SK-N-SH (cell line): ENCODE results near the gene KCTD3. TPM values are rescaled to one million over a fixed set of nuclear protein-coding genes. Genes with fewer than 3 reads are reported as not detected.

Experiments used
- CTCF ChIA-PET: fragments of 300-600, 350-600 bp; formaldehyde crosslinking; extraction: SDS; loops from one replicate; lab custom pipeline; 2021; lab: Yijun Ruan, JAX
- POLR2A ChIA-PET: fragments of 350-600 bp; sonication (Branson Sonifier 250); formaldehyde crosslinking; extraction: SDS; loops from one replicate; lab custom pipeline; 2020; ENCODE audit warnings: antibody characterized with exemption, inconsistent platforms; lab: Yijun Ruan, JAX
- DNase-seq: peaks from one replicate; pipeline ENCODE4 v3.0.0; 2012
- H2AFZ ChIP-seq: fragments of 200-600 bp; sonication (generic); 2 replicates; pipeline ENCODE4 v1.8.1; 2016; ENCODE audit warnings: antibody characterized with exemption, mild to moderate bottlenecking, low read depth
- H3F3A ChIP-seq: fragments of 200-600 bp; sonication (generic); replicated peaks from 2 replicates; pipeline ENCODE3; 2016; ENCODE audit warnings: antibody characterized with exemption, mild to moderate bottlenecking; ENCODE audit not compliant: insufficient read depth
- H3K27ac ChIP-seq, 2 experiments: fragments of 200-500 bp in 1 of 2; fragments of 200-600 bp in 1 of 2; sonication (Bioruptor generic) in 1 of 2; sonication (generic), shearing (Covaris generic) in 1 of 2; 2 replicates each; pipeline versions ENCODE4 v1.5.1 to v1.6.1; 2014 to 2016; ENCODE audit warnings: low read depth in 2 of 2, inconsistent platforms in 1 of 2, low read length in 1 of 2, mild to moderate bottlenecking in 1 of 2, mixed read lengths in 1 of 2
- H3K27me3 ChIP-seq: fragments of 200-600 bp; sonication (generic), shearing (Covaris generic); 2 replicates; pipeline ENCODE4 v1.6.1; 2016; ENCODE audit warnings: mixed run types; ENCODE audit not compliant: insufficient read depth
- H3K36me3 ChIP-seq, 2 experiments: fragments of 200-500 bp in 1 of 2; fragments of 200-600 bp in 1 of 2; sonication (Bioruptor generic) in 1 of 2; sonication (generic) in 1 of 2; replicated peaks in 1 of 2; 2 replicates each; pipeline versions ENCODE3 to v1.5.1; 2014 to 2016; ENCODE audit warnings: low read length in 1 of 2, mild to moderate bottlenecking in 1 of 2; ENCODE audit not compliant: insufficient read depth in 2 of 2, control insufficient read depth in 1 of 2
- H3K4me1 ChIP-seq, 2 experiments: fragments of 200-500 bp in 1 of 2; fragments of 200-600 bp in 1 of 2; sonication (Bioruptor generic) in 1 of 2; sonication (generic), shearing (Covaris generic) in 1 of 2; 2 replicates each; pipeline versions ENCODE4 v1.5.1 to v1.6.1; 2014 to 2016; ENCODE audit warnings: low read depth in 1 of 2, low read length in 1 of 2, mixed run types in 1 of 2; ENCODE audit not compliant: insufficient read depth in 2 of 2, control insufficient read depth in 1 of 2
- H3K4me2 ChIP-seq: fragments of 200-600 bp; sonication (generic), shearing (Covaris generic); 2 replicates; pipeline ENCODE4 v1.6.1; 2017; ENCODE audit warnings: mixed run types
- H3K4me3 ChIP-seq, 2 experiments: fragments of 200-500 bp in 1 of 2; fragments of 200-600 bp in 1 of 2; sonication (Bioruptor generic) in 1 of 2; sonication (generic), shearing (Covaris generic) in 1 of 2; 2 replicates each; pipeline versions ENCODE4 v1.5.1 to v1.8.1; 2014 to 2016; ENCODE audit warnings: low read depth in 2 of 2, inconsistent platforms in 1 of 2, low read length in 1 of 2, mild to moderate bottlenecking in 1 of 2, mixed read lengths in 1 of 2, moderate library complexity in 1 of 2
- H3K79me2 ChIP-seq: fragments of 200-600 bp; sonication (generic); 2 replicates; pipeline ENCODE4 v1.8.1; 2017; ENCODE audit warnings: mild to moderate bottlenecking; ENCODE audit not compliant: insufficient read depth
- H3K9ac ChIP-seq: fragments of 200-600 bp; sonication (generic); 2 replicates; pipeline ENCODE4 v1.6.1; 2017; ENCODE audit warnings: mixed run types
- H3K9me2 ChIP-seq: fragments of 200-600 bp; sonication (generic); 2 replicates; pipeline ENCODE4 v1.6.1; 2017; ENCODE audit warnings: mixed run types
- H3K9me3 ChIP-seq: fragments of 200-600 bp; sonication (generic); 2 replicates; pipeline ENCODE4 v1.6.1; 2017; ENCODE audit warnings: mixed run types, mild to moderate bottlenecking, moderate library complexity
- H4K20me1 ChIP-seq: fragments of 200-600 bp; sonication (generic); 2 replicates; pipeline ENCODE4 v1.6.1; 2017; ENCODE audit warnings: mild to moderate bottlenecking, mixed run types; ENCODE audit not compliant: insufficient read depth
- ELF1 ChIP-seq: IDR thresholded peaks from 2 replicates; pipeline ENCODE4 v1.4.0; 2012
- EP300 ChIP-seq, 2 experiments: IDR thresholded peaks; 2 replicates each; pipeline versions ENCODE4 v1.4.0 to v1.6.1; 2012; ENCODE audit warnings: borderline replicate concordance in 1 of 2, low read depth in 1 of 2, low read length in 1 of 2
- EZH2phosphoT487 ChIP-seq: fragments of 200-600 bp; sonication (generic); IDR thresholded peaks from 2 replicates; pipeline ENCODE4 v1.6.1; 2017; ENCODE audit warnings: low read depth, mixed run types, mild to moderate bottlenecking, antibody characterized with exemption, moderate library complexity, borderline replicate concordance
- FOSL2 ChIP-seq: IDR thresholded peaks from 2 replicates; pipeline ENCODE4 v1.4.0; 2012; ENCODE audit warnings: low read depth, mild to moderate bottlenecking, moderate library complexity, borderline replicate concordance
- GABPA ChIP-seq: IDR thresholded peaks from 2 replicates; pipeline ENCODE4 v1.4.0; 2012; ENCODE audit warnings: low read depth, mild to moderate bottlenecking
- MEF2A ChIP-seq: IDR thresholded peaks from 2 replicates; pipeline ENCODE4 v1.4.0; 2012; ENCODE audit warnings: low read depth, borderline replicate concordance
- MXI1 ChIP-seq: IDR thresholded peaks from 2 replicates; pipeline ENCODE4 v1.6.1; 2012; ENCODE audit warnings: mild to moderate bottlenecking, low read depth, low read length, improper control_type of control experiment
- NRF1 ChIP-seq: IDR thresholded peaks from 2 replicates; pipeline ENCODE4 v1.6.1; 2012; ENCODE audit warnings: low read depth, mild to moderate bottlenecking, low read length
- RXRA ChIP-seq: IDR thresholded peaks from 2 replicates; pipeline ENCODE4 v1.4.0; 2012; ENCODE audit warnings: low read depth, mild to moderate bottlenecking, borderline replicate concordance
- SIN3A ChIP-seq: IDR thresholded peaks from 2 replicates; pipeline ENCODE4 v1.6.1; 2012; ENCODE audit warnings: low read depth, mild to moderate bottlenecking, low read length, moderate library complexity, borderline replicate concordance
- TAF1 ChIP-seq: IDR thresholded peaks from 2 replicates; pipeline ENCODE4 v1.6.1; 2012; ENCODE audit warnings: low read depth, mild to moderate bottlenecking, low read length, moderate library complexity, borderline replicate concordance
- USF1 ChIP-seq: IDR thresholded peaks from 2 replicates; pipeline ENCODE4 v1.4.0; 2012; ENCODE audit warnings: low read depth, borderline replicate concordance
- polyA plus RNA-seq, 3 experiments: library from polyadenylated mRNA; depleted of rRNA; stranded (reverse); fragments of >200 nt; gene quantifications; 2 replicates each; pipeline ENCODE4 v1.2.3, GENCODE V29; 2012
- TF ChIP-seq, protein P1 (sequence below): IDR thresholded peaks from 2 replicates; pipeline ENCODE4 v1.6.1; 2012; ENCODE audit warnings: mild to moderate bottlenecking, low read depth, low read length, moderate library complexity
- TF ChIP-seq, protein P2 (sequence below): IDR thresholded peaks from 2 replicates; pipeline ENCODE4 v1.4.0; 2012; ENCODE audit warnings: low read depth, borderline replicate concordance
- TF ChIP-seq, protein P3 (sequence below): IDR thresholded peaks from 2 replicates; pipeline ENCODE4 v1.4.0; 2012; ENCODE audit warnings: low read depth

Gene KCTD3
- polyA plus RNA-seq, 1 of the 3 experiments (the other 2 are of a cell fraction): 34.8 TPM

GRCh38 chr1:215600258-215600792, 33.2 kb downstream of the KCTD3 start:
- no peak overlapping the region for H3K4me2 ChIP-seq
- H3K4me1 ChIP-seq: peaks cover 0 to 2% of the 10 kb centered on the region in 2 experiments; a peak in 3 of 4 replicates
- TF ChIP-seq EZH2phosphoT487: no peak
- TF ChIP-seq MXI1: no peak
- no peak for TF ChIP-seq RXRA
- no peak for TF ChIP-seq ELF1
- TF ChIP-seq SIN3A: no peak
- TF ChIP-seq GABPA: no peak
- TF ChIP-seq, protein P1, sequence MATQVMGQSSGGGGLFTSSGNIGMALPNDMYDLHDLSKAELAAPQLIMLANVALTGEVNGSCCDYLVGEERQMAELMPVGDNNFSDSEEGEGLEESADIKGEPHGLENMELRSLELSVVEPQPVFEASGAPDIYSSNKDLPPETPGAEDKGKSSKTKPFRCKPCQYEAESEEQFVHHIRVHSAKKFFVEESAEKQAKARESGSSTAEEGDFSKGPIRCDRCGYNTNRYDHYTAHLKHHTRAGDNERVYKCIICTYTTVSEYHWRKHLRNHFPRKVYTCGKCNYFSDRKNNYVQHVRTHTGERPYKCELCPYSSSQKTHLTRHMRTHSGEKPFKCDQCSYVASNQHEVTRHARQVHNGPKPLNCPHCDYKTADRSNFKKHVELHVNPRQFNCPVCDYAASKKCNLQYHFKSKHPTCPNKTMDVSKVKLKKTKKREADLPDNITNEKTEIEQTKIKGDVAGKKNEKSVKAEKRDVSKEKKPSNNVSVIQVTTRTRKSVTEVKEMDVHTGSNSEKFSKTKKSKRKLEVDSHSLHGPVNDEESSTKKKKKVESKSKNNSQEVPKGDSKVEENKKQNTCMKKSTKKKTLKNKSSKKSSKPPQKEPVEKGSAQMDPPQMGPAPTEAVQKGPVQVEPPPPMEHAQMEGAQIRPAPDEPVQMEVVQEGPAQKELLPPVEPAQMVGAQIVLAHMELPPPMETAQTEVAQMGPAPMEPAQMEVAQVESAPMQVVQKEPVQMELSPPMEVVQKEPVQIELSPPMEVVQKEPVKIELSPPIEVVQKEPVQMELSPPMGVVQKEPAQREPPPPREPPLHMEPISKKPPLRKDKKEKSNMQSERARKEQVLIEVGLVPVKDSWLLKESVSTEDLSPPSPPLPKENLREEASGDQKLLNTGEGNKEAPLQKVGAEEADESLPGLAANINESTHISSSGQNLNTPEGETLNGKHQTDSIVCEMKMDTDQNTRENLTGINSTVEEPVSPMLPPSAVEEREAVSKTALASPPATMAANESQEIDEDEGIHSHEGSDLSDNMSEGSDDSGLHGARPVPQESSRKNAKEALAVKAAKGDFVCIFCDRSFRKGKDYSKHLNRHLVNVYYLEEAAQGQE: no peak
- no peak for TF ChIP-seq EP300 (IDR thresholded peaks at IDR 0.05; ENCODE audit: borderline replicate concordance in 1 of 2, low read depth in 1 of 2, low read length in 1 of 2)
- no peak for TF ChIP-seq NRF1
- TF ChIP-seq TAF1: no peak
- TF ChIP-seq, protein P2, sequence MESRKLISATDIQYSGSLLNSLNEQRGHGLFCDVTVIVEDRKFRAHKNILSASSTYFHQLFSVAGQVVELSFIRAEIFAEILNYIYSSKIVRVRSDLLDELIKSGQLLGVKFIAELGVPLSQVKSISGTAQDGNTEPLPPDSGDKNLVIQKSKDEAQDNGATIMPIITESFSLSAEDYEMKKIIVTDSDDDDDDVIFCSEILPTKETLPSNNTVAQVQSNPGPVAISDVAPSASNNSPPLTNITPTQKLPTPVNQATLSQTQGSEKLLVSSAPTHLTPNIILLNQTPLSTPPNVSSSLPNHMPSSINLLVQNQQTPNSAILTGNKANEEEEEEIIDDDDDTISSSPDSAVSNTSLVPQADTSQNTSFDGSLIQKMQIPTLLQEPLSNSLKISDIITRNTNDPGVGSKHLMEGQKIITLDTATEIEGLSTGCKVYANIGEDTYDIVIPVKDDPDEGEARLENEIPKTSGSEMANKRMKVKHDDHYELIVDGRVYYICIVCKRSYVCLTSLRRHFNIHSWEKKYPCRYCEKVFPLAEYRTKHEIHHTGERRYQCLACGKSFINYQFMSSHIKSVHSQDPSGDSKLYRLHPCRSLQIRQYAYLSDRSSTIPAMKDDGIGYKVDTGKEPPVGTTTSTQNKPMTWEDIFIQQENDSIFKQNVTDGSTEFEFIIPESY: no peak
- TF ChIP-seq MEF2A: no peak
- TF ChIP-seq USF1: no peak
- TF ChIP-seq, protein P3, sequence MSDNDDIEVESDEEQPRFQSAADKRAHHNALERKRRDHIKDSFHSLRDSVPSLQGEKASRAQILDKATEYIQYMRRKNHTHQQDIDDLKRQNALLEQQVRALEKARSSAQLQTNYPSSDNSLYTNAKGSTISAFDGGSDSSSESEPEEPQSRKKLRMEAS: no peak
- TF ChIP-seq FOSL2: no peak
- no peak overlapping the region for H2AFZ ChIP-seq
- CTCF ChIA-PET: interaction anchor here (0.7 to 1.1 kb wide), 2 partner anchors 11 to 1574 kb away, joined by 3 to 4 read pairs; no protein-coding TSS in a partner anchor
- DNase-seq: no peak
- no peak overlapping the region for H3K4me3 ChIP-seq
- no peaks in the 10 kb centered on the region for H3K27me3 ChIP-seq
- H3K9me3 ChIP-seq: no peaks in the 10 kb centered on the region
- H3F3A ChIP-seq: no peaks in the 10 kb centered on the region
- H3K9ac ChIP-seq: no peak overlapping the region
- no peaks in the 10 kb centered on the region for H3K9me2 ChIP-seq
- no peak overlapping the region for H3K27ac ChIP-seq
- POLR2A ChIA-PET: no interaction called here
- no peaks in the 10 kb centered on the region for H4K20me1 ChIP-seq
- no peaks in the 10 kb centered on the region for H3K79me2 ChIP-seq
- peaks cover 37 to 85% of the 10 kb centered on the region in 2 experiments for H3K36me3 ChIP-seq
